Brain pericyte (primary cell): ENCODE data around the gene FAM228A.
"Not testable (repeated sequence)": the region's sequence is repeated elsewhere in the genome, so short reads cannot be mapped to it uniquely, and the experiment has no call there.

Experiments used
- DNase-seq: peaks from one replicate; pipeline ENCODE4 v3.0.0-alpha.2; 2012; ENCODE audit warnings: low read depth, low spot score

The FAM228A gene

DNA sequence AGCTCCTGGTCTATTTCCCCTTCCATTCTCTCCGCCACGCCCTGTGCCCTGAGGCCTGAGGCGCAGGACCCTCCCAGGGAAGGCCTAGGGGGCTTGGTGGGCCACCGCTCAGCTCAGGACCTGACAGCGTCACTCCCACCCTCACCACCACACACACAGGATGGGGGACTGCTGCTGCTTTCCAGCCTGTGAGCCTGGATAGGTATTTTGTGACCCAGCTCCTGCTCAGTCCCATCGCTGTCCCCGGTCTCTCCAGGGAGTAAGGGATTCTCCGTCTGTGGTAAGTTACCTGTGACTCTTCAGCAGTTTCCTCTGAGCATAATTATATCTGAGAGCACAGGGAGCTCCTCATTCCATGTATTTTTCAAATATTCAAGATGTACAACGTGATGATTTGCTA lies 16.3 kb downstream of the FAM228A start:
- no peak for DNase-seq

DNA sequence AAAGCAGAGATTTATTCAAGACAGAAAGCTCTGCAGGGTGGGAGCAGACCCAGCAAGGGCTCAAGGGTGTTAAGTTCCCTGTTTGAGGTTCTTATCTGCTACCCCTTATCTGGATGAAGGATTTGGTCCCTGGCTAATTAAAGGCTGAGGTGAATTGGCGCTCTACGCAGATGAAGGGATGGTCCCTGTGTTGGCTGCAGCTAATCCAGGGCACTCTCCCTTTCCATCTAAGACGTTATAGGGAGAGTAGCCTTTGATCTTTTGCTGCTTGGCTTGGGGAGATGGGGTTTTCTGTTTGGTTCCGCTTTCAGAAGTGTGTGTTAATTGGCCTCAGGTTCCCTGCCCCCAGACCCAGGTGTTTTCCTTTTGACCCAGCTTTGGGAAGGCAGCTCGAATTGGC lies 17.0 kb downstream of the FAM228A start:
- DNase-seq, result no peak

DNA sequence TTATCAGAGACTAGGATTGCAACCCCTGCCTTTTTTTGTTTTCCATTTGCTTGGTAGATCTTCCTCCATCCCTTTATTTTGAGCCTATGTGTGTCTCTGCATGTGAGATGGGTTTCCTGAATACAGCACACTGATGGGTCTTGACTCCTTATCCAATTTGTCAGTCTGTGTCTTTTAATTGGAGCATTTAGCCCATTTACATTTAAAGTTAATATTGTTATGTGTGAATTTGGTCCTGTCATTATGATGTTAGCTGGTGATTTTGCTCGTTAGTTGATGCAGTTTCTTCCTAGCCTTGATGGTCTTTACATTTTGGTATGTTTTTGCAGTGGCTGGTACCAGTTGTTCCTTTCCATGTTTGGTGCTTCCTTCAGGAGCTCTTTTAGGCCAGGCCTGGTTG lies 22.4 kb downstream of the FAM228A start:
- not testable (repeated sequence) for DNase-seq

DNA sequence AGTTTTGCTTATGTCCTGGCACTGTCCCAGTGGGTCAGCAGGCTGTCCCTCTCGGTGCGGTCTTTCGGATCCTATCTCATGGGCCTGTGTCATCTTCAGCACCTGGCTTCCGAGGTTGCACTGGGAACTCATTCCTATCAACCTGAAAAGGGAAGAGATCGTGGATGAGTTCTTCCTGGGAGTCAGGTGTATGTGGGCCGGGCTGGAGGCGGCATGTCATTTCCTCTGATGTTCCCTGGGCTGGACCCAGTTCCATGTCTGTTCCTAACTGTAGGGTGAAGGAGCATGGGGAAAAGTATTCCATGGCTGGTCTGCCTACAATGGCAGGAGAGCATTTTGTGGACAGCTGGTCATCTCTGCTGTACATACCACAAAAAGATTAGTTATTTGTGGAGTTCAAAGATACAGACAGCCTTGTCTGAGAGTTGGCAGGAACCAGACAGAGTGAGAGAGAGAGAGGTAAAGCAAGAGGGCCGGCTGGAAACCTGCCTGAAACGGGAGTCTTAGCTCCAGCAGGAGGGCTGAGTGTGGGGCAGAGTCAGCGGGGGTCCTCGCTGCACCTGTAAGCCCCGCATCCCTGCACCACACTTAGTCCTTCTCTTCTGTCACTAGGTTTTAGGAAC lies 25.2 kb downstream of the FAM228A start:
- DNase-seq, result no peak

DNA sequence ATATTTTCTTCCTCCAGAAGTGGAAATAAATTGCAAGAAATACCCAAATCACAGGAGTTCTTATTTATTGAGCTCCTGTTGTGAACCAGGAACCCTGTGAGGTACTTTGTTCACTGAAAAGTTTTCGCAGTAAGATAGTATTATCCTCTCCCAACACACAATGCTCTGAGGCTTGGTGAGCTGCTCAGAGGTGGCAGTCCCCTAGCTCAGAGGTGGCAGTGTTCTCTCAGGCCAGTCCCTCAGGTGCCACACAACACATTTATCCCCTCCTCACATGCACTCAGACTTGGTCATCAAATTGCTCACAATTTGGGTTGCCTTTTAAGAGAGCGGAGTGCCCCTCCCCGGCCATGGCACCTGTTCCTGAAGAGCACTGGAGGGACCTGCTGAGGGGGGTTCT lies 25.9 kb downstream of the FAM228A start:
- DNase-seq, result no peak

DNA sequence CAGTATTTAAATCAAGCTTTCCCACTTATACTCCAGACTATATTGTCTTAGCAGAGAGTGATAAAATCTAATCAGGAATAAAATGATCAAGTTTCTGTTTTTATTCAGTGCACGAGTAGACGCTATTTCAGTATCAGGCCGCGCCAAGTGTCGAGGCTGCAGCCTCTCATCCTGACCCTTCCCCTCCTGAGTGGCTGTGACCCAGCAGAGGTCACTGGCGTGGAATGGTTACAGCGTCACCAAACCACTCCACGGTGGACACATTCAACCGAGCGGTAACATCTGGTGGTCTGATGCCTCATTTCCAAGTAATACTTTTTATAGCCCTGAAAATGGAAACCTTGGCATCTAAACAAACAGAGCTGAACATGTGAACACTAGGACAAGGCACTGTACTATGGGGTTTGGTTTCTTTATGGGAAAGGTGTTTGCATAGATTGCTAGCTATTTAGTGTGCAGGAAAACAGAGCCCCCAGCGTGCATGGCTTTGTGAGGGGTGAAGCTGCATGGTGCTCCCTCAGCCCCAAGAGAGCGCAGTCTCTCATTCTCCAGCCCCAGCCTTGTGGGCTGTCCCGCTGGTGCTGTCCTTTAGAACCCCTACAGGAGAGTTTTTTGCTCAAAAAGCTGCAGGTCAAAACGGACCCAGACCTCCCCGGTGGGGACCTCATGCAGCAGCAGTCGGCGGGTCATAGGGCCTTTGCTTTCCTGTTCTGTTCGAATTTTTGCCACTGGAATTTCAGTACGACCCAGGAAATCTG lies 28.4 kb downstream of the FAM228A start:
- DNase-seq, result no peak

DNA sequence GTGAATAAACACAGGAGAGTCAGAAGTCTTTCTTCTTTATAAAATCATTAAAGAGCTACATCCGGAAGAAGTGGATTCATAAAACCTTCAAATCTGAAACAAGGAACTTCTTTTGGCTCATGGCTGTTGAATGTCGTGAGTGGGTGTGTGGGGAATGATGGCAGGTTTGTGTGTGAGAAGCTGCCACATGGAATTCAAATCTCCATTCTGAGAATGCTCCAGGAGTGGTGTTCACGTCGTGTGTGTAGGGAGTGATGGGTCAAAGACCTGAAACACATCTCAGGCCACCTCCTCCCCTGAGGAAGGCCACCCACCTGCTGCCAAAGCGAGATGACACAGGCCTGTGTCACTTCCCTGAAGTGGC lies 28.9 kb downstream of the FAM228A start:
- no peak for DNase-seq

DNA sequence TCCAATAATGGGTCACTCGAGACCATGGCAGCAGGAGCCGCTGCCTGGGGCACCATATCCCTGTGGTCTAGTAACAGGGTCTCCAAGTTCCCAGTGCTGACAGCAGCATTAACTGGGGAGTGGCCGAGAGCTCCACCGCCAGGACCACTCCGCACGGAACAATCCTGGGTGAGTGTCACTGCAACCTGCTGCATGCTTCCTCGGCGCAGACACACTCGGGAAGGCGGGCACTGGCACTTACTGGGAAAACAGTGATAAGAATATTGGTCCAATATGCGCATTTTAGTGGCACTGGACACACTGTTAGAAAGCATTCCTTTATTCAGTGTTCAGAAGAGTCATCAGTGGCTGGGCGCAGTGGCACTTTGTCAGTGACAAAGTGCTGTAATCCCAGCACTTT lies 29.7 kb downstream of the FAM228A start:
- no peak for DNase-seq

DNA sequence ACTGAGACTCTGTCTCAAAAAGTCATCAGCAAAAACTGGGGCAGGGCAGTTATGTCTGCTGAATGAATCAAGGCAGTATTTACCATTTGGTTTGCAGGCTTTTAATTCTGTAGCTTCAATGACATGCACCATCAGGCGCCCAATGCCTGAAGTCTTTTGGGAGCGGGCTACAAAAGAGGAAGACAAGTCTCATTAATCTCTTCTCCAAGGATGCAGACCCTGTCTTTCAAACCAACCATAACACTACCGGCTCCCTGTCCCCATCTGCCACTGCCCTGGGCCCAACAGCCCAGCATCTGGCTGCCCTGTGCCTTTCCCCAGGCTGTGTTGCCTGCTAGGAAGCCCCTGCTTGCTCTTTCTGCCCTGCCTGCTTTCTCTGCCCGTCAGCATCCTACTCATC lies 30.3 kb downstream of the FAM228A start:
- DNase-seq, result no peak

DNA sequence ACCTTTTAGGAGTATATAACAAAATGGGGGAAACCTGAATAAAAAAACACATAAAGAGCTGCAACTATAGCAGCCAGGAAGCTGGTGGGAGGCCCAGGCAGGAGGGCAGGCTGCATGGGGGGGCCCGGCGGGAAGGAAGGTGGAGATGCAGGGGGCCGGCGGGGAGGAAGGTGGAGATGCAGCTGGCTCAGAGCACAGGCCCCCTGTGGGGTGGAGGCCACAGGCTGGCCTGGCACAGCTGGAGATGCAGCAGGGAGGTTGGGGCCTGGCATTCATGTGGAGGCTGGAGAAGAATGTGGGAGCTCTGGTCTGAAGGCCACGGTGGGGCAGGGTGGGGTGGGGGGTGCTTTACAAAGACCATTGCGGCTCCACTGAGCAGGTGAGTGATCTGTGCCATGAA lies 31.4 kb downstream of the FAM228A start:
- DNase-seq, result no peak

DNA sequence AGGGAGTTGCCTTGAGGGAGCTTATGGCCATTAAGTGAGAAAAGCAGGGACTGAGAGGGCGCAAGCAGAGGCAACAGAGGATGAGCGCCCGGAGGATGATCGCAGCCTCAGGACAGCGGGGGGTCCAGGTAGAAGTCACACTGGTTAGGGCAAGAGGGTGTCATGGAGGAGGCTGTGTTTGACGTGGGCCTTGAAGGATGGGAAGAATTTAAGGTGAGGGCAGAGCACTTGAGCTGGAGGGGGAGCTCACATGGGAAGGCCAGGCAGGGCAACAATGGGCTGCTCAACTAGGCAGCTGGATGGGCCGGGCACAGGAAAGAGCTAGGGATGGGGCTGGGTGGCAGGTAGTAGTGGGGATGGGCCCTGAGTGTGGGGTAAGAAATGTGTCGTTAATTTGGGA lies 31.9 kb downstream of the FAM228A start:
- DNase-seq, result no peak

DNA sequence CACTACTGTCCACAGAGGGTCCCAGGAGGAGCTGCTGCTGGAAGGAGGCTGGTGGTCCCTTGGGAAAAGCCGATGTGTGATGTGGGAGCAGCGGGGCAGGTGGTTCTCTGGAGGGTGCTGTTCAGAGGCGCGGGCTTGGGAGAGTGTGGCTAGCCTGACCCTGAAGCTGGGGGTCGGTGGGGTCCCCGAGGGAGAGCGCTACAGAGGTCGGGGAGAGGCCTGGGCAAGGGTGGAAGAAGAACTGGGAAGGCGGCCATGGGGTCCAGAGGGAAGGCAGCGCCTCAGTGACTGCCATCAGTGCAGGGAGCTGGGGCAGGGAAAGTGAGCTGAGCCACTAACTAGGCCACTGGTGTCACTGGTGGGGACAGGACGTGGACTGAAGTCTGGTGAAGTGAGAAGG lies 32.5 kb downstream of the FAM228A start:
- no peak for DNase-seq

DNA sequence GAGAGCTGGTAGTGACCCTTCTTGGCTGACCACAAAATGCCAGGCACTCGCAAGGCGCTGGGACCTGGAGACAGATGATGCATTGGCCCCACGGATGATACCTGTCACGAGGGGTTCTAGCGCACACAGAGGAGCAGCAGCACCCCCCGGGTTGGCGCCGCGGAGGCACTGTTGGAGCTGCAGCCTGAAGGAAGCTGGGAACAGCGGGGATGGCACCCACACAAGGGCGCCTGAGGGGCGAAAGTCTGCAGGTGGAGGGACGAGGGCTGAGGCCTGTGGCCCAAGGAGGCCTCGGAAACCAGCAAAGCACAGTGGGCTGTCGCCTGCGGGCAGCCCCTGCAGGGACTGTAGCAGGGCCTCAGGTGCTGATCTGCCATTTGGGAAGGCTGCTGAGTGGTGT lies 33.6 kb downstream of the FAM228A start:
- DNase-seq, result no peak

DNA sequence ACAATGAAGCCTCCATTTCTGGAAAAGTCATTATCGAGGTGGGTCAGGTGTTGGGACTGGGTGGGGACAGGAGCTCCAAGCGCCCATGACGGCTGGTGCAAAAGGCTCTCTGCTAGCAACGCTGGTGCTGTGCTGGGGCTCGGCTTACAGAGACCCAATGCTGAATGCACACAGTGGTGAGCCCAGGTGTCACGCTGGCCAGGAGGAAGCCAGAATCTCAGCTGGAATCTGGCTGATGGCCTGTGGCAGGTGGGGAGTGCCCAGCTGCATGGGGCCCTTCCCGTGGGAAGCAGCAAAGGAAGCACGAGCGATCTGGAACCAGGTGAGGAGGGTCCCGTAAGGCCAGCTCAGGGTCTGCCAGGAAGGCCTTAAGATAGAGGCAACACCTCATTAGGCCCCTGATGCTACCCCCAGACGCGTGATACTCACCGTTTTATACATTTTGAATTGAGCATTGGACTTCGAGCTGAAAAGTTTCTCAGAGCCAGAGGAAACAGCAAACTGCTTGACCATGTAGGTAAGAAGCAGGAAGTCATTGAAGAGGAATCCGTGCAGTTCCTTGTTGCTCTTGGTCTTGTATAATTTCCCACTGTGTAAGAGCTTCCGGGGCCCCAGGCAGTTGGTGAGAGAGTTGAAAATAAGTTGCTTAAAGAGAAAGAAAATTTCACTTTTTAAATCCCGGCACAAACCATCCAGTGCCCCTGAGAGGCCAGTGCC lies 34.7 kb downstream of the FAM228A start:
- no peak for DNase-seq

DNA sequence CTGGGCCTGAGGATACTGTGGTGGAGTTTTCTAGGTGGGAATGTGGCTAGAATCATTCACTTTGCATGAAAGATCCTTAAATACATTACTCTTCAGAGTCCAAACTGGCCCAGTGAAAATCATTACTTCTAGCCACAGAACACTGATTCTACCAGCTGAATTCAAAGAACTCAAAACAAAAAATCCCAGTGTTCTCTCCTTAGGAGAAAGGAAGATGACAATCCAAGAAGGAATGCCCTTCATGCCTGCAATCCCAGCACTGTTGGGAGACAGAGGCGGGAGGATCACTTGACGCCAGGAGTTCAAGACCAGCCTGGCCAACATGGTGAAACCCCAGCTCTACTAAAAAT lies 35.2 kb downstream of the FAM228A start:
- no peak for DNase-seq

DNA sequence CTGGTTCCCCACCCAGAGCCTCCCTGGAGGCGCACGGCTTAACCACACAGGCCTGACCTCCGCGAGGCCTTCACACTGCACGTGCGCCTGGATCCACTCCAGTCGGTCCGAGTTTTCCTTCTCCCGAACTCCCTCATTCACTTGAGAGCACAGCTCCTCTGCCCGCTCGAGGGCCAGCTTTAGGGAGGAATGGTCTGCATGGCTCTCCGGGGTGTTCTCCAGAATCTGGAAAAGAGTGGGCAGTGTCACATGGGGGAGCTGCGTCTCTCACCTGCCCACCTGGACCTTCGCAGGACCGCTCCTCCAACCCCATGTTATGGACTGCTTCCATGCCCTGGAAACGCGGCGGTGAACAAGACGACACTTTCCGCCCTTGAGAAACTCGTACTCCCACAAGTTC lies 35.9 kb downstream of the FAM228A start:
- no peak for DNase-seq

DNA sequence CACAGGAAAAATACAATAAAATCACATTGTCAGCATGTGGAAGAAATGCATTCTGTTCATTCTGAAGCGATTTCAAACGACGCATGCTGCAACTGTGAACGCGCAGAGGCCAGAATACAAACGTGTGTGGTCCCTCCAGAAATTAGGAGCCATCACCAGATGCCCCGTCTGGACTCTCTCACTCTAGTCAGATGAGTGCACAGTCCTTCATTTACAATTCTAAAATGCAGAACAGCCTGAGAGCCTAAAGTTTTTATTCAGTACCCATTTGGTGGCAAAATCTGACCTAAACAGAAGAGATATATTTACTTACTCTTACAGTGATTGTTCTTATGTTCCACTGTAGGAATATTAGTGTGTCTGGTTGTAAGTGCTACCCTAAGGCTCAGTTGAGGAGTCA lies 36.6 kb downstream of the FAM228A start:
- no peak for DNase-seq

DNA sequence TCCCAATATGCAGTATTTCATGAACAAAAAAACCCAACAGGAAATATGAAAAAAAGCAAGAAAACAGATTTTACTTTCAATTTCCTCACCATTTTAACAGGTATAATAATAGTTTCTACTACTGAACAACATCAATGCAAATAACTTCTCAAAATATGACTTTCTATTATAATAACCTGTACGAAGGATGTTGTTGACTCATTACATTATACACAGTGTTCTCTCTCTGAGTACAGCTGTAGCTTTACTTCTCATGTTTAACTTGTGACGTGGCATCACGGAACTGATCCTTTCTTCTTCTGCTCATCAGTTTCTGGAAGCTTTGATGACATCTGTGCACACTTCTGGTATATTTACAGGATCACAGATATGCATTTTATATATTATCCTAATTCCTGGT lies 40.0 kb downstream of the FAM228A start:
- DNase-seq, result no peak

DNA sequence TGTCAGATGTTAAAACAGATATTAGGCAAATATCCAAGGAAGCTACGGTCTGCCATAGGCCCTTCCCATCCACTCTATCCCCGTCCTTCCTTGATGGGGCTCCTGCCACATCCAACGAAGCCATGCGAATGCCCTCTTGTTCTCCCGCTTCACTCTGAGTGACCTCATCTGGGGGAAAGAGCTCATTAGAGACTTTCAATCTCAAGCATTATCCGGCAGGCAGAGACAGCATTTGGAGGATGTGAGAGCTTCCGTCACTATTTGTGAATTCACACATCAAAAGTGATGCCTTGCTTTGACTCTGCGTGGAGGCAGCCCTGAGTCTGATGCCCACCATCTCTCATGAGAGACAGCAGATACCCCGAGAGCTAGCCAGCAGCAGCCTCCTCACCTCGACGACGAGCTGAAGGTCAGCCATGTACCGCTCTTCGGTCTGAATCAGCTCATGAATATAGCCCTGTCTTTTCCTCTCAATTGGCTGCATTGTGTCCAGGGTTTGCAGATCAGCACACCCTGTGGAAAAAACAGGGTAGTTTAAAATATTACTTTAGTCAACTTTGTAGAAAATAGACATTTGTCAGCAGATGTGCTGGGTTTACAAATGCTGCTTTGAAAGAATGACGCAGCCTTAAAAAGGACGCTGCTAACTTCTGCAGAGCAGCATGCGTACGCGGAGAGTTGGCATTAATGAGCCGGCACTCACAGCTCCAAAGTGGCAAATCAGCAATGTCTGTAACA lies 45.9 kb downstream of the FAM228A start:
- DNase-seq, result no peak

DNA sequence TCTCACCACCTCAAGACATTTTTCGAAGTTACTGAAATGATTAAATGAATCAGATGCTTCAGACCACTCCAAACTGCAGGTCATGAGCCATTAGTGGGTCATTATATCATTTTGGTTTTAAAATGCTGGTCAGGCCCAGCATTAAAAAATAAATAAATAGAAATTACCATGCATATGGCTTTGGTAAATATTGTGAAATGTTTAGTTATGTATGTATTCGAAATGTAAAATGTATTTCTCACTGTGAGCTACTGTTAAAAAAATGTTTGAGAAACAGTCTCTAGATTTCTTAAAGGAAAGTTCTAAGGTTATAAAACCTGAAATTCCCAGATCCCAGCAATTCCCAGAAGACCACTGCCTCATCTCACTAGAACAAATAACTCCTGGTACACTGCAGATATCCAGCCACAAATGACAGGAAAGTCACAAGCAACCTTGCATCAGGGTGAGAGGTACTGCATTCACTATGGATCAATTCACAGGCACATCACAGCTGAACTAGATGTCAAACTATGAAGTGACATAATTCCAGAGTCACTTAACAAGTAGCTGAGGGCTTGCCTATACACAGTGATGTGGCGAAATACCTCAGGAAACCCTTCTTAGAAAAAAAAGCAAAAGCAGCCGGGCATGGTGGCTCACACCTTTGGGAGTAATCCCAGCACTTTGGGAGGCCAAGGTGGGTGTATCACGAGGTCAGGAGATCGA lies 46.6 kb downstream of the FAM228A start:
- DNase-seq, result no peak

DNA sequence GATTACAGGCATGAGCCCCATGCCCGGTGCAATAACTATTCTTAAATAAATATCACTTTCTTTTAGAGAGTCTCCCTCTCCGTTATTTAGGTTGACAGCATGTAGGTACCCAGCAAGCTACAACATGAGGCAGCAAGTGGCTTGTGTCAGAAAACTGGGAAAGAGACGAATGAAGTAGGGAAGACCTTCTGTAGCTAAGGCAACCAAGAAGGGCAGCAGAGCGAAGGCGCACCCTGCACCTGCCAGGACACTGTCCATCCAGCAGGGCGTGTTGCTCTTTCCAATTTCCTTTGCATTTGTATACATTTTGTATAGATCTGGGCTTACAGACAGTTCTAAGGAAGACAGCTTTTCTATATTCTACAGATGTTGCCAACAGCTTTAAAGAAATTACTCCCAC lies 48.1 kb downstream of the FAM228A start:
- DNase-seq, result no peak
